HL-60/S4 (cell line): Measurements from ENCODE around the gene ABTB2.

Source experiments
- in situ Hi-C: fragments of 300-500 bp; cut with MboI; formaldehyde crosslinking; loops from 2 replicates; pipeline ENCODE4 v1.14.3; 2022; ENCODE audit warnings: low sequenced_read_pairs

The ABTB2 gene

DNA sequence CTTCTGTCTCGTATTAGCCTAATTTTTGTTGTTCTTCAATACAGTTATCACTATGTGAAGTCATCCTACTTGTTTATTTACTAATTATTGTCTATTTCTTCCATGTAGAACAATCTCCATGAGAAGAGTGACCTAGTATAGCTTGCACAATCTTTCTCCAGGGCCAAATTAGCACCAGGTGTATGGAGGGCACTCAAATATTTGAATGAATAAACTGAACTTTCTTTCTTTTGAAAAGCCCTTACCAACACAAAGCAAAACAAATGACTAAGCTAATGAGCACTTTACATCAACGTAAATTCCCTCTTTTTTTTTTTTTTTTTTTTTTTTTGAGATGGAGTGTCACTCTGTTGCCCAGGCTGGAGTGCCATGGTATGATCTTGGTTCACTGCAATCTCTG is 34.2 kb downstream of the ABTB2 start:
- in situ Hi-C loops, result no loop called here

- in situ Hi-C loops, result no loop called here
Observed at GRCh38 chr11:34318111-34319037, 39.4 kb downstream of the ABTB2 start.

DNA sequence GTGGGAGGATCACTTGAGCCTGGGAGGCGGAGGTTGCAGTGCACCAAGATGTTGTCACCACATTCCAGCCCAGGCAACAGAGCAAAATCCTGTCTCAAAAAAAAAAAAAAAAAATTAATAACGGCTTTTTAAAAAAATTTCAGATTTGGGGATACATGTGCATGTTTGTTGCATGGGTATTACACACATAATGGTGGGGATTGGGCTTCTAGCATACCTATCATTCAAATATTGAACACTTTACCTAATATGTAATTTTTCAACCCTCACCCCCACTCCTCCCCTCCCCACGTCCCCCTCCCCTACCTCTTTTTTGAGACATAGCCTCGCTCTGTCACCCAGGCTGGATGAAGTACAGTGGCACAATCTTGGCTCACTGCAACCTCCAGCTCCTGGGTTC is 40.1 kb downstream of the ABTB2 start:
- in situ Hi-C loops, result no loop called here

DNA sequence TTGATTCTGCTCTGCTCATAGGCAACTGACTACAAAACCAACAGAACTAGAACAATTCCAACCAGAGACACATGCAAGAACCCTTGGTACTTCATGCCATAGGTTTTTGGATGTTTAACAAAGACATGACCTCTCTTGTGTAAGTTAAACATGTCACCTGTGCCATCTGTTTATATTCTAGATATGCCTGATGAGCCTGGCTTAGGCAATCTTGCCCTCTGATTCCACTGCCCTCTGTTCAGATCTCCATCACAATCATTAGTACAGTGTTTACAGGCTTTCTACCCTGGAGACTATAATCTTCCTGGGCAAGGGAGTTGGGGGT is 40.8 kb downstream of the ABTB2 start:
- in situ Hi-C loops, result no loop called here

DNA sequence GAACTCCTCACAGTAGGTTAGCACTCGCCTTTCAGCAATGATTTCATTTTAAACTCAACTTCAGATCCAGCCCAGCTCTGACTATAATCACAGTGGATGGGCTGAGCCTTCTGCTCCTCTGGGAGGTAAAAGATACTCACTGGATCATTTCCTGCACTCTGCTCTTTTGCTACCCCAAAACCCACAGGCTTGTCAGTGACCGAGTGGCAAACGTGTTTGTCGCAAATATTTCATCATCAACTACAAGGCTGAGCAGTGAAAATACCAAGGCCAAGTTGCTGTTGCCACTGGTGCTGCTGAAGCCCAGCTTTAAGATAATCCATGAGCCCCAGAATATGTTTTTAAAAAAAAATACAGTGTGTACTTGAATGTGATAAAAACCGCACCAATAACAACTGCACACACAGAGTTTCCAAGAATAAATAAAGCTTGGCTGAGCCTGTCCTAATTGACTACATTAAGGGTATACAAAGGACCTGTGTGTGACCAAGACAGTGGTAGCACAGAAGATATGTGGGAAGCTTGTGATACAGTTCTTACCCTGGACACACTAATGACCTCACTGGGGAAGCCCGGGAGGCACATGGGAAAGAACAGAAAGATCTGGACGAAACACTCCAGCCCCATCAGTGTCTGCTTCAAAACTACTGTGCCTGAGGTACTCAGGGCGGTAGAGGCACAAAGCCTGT is 41.3 kb downstream of the ABTB2 start:
- in situ Hi-C loops, result no loop called here

DNA sequence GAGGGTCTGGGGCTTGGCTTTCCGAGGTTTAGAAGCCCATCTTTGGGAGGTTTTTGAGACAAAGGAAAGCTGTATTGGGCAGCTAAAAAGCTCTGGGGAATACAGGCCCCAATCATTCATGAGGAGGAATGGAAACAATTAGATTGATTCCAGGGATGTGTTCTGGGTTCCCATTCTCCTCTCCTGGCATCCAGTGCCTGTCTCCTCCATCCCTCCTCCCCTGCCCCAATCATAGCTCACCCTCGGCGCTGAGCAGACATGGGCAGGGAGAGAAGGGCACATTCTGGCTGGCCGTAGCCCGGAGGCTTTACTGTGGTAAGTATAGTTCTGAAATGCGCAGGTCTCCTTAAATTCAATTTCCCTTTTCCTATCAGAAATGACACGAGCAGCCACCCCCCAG is 42.4 kb downstream of the ABTB2 start:
- in situ Hi-C loops, result no loop called here

GRCh38 chr11:34314936-34315335 is 42.9 kb downstream of the ABTB2 start:
- in situ Hi-C loops, result no loop called here

- in situ Hi-C loops, result no loop called here
Observed at GRCh38 chr11:34314176-34314575, 43.6 kb downstream of the ABTB2 start.

DNA sequence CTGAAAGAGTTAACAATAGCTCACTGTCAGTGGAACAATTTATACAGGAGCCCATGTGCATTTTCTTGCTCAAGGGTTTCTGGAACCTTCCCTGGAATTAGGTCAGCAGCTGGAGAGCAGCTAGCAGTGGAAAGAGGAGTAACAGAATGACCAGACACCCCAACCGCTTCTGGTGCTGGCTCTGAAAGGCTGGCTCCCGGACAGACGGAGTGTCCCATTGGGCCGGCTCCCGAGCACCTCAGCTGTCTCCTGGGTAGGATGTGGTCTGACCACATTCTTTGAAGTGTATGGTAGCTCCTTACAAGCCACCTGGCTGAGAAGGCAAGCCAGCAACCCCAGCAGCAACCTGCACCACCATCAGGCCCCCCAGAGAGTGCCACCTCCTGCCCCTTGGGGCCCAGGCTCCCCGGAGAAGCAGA is 44.7 kb downstream of the ABTB2 start:
- in situ Hi-C loops, result no loop called here

DNA sequence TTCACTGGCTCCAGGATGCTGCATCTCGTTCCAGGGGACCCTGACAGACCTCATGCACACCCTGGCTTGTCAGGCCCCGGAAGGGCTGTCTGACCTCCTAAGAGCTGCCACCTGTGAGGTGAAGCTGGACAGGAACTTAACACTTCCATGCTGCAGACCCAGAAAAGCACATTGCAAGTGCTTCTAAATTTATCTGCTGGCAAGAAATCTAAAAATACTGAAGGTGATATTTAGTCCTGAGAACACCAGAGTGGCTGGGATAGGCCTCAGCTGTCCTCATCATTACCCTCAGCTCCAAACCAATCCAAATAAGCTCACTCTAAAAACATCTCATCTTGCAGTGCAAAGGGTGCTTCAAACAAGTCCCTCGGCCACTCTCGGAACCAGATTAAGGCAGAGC is 46.7 kb downstream of the ABTB2 start:
- in situ Hi-C loops, result no loop called here

DNA sequence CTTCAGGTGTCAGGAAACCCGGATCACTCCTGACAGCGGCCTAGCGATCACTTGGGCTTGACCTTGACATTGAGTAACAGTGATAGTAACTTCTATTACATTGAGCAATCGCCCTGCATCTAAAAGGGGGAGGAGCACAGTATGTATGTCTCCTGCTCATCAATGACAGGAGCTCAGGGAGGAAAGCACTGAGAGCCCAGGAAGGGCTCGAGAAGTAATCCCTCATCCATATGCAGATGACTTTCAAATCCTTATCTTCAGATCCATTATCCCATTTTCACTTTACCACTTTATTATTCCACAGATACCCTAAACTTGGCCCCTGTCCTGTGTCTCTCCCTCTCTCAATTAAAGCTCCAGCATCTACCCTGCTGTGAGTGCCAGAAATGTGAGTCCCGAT is 47.8 kb downstream of the ABTB2 start:
- in situ Hi-C loops, result no loop called here

- in situ Hi-C loops, result no loop called here
Observed at GRCh38 chr11:34308913-34309585, 48.8 kb downstream of the ABTB2 start.

- in situ Hi-C loops, result no loop called here
Observed at GRCh38 chr11:34308049-34308912, 49.5 kb downstream of the ABTB2 start.

DNA sequence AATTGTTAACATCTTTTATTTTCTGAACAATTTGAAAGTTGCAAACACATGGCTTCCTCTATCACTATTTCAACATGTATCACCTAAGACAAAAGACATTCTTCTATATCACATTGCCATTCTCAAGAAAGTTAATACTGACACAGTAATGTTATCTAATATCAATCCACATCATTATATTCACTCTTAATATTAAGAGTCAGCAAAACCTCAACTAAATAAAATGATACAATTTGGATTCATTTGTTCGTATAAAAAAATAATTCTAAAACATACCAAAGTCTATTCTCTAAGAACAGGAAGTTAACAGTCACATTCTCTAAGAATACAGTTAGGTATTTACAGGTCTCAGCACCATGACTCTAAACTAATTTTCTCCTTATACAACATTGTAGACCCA is 52.0 kb downstream of the ABTB2 start:
- in situ Hi-C loops, result no loop called here

GRCh38 chr11:34305193-34305592 is 52.6 kb downstream of the ABTB2 start:
- in situ Hi-C loops, result no loop called here

GRCh38 chr11:34303028-34303570 is 54.7 kb downstream of the ABTB2 start:
- in situ Hi-C loops, result no loop called here

DNA sequence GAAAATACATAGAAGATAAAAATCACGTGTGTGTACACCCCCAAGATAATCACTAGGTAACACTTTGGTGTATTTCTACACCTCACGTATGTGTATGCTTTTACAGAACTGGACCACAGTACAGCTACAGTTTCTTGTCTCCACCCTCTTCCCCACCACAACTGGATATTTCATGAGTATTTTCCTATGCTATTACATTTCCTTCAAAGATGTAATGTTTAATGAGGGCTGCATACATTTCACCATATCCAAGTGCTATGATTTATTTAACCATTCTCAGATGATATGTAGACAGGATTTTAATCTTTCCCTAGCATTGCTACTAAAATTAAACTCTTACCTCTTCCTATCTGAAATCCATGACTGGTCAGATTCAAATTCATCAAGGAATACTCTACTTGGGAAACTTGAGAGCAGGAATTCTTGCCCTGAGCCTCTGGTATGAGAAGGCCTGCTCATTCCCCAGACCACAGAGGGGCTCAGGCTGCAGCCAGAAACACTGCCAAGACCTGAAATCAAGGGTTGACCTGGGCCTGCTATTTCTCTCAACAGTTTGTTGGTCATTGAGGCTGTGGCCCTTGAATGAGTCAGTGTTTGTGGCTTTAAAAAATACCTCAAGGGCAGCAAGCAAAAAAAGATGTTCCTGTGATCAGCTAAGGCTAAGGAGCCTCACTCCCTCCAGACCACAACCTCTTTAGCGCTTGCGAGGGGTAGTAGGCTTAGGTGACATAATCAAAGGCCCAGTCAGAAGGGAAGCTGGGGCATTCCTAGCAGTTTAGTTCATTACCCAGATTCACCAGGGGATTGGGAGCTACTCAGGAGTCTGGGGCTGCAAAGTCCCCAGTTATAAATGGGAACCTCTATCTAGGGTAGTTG is 55.5 kb downstream of the ABTB2 start:
- in situ Hi-C loops, result no loop called here

- in situ Hi-C loops, result no loop called here
Observed at GRCh38 chr11:34300926-34301295, 56.9 kb downstream of the ABTB2 start.

DNA sequence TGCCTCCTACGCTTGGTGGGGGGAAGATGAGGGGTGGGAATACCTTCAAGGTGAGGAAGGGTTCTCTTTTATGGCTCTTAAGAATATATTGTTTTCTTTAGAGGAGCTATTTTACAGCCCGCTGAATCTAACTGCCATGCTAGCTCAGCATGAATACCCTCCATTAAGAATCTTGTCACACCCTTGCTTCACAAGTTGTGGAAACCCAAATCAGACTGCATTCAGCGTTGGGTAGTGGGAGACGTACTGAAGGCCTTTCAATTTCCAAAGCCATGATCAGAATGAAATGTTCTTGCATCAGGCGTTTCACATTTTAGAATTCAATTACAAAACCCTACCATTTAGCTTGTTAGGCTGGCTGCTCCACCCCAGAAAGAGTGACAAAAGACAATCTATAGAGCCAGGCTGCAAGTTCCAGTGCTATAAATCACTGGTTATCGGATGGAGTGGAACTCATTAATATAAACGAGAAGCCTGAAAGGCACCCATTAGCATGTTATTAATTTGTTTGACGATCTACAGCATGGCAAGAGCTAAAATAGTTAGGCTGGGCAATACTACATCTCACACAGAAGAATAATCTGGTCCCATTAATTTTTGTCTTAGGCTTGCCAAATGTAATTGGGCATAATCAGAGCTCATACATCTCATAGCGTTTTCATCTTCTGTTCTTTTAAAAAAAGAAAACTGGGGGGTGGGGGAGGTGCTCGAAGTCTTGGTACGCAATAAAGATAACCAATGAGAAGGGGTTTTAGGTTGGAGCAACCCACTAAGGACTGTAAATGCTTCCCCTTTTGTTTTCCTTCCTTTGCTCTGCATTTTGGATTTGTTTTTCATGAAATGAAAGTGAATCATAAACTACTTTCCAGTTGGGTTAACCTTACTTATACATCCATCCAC is 57.5 kb downstream of the ABTB2 start:
- in situ Hi-C loops, result no loop called here
